HEK293 (cell line): ENCODE data around the gene STIP1.
A peak's percentile ranks its signal among the peaks of the same experiment; 100 is the strongest.

ENCODE experiments used
- BCL11B ChIP-seq: fragments of 450-650 bp; formaldehyde crosslinking; IDR thresholded peaks from 2 replicates; pipeline ENCODE4 v1.5.1; 2016; ENCODE audit warnings: low read depth, missing biosample characterization, missing genetic modification characterization
- KLF16 ChIP-seq: fragments of 450-650 bp; formaldehyde crosslinking; IDR thresholded peaks from 2 replicates; pipeline ENCODE4 v1.5.1; 2017; ENCODE audit warnings: missing biosample characterization, missing genetic modification characterization
- KLF9 ChIP-seq: fragments of 450-650 bp; formaldehyde crosslinking; IDR thresholded peaks from 2 replicates; pipeline ENCODE4 v1.5.1; 2016; ENCODE audit warnings: missing biosample characterization, missing genetic modification characterization, low read depth
- MEIS1 ChIP-seq: sonication (generic); formaldehyde crosslinking; IDR thresholded peaks from 2 replicates; pipeline ENCODE4 v1.8.1; 2022; ENCODE audit warnings: missing genetic modification reagents, mild to moderate bottlenecking, borderline replicate concordance
- MYNN ChIP-seq: fragments of 450-650 bp; formaldehyde crosslinking; IDR thresholded peaks from 2 replicates; pipeline ENCODE4 v1.5.1; 2016; ENCODE audit warnings: missing biosample characterization, missing genetic modification characterization, borderline replicate concordance
- REPIN1 ChIP-seq: fragments of 450-650 bp; formaldehyde crosslinking; IDR thresholded peaks from 2 replicates; pipeline ENCODE4 v1.5.1; 2017; ENCODE audit warnings: missing biosample characterization, missing genetic modification characterization, low read depth
- SETDB1 ChIP-seq: IDR thresholded peaks from one replicate; pipeline ENCODE4 v1.6.1; 2017; ENCODE audit warnings: mild to moderate bottlenecking, low read length, moderate library complexity, mixed read lengths; ENCODE audit not compliant: insufficient read length
- ZEB2 ChIP-seq: fragments of 450-650 bp; formaldehyde crosslinking; IDR thresholded peaks from 2 replicates; pipeline ENCODE4 v1.5.1; 2016; ENCODE audit warnings: missing biosample characterization, missing genetic modification characterization
- ZFP41 ChIP-seq: fragments of 450-650 bp; formaldehyde crosslinking; IDR thresholded peaks from 2 replicates; pipeline ENCODE4 v1.5.1; 2016; ENCODE audit warnings: missing biosample characterization, missing genetic modification characterization, borderline replicate concordance
- ZFP69B ChIP-seq: fragments of 450-650 bp; formaldehyde crosslinking; IDR thresholded peaks from 2 replicates; pipeline ENCODE4 v1.5.1; 2016; ENCODE audit warnings: missing biosample characterization, missing genetic modification characterization
- ZNF184 ChIP-seq: fragments of 450-650 bp; IDR thresholded peaks from 2 replicates; pipeline ENCODE4 v1.5.1; 2018; ENCODE audit warnings: missing biosample characterization, mild to moderate bottlenecking, missing genetic modification characterization
- ZNF324 ChIP-seq: fragments of 450-650 bp; formaldehyde crosslinking; IDR thresholded peaks from 2 replicates; pipeline ENCODE4 v1.5.1; 2016; ENCODE audit warnings: missing biosample characterization, missing genetic modification characterization
- ZNF423 ChIP-seq: fragments of 450-650 bp; formaldehyde crosslinking; IDR thresholded peaks from 2 replicates; pipeline ENCODE4 v1.5.1; 2016; ENCODE audit warnings: missing biosample characterization, missing genetic modification characterization
- ZNF433 ChIP-seq: fragments of 450-650 bp; formaldehyde crosslinking; IDR thresholded peaks from 2 replicates; pipeline ENCODE4 v1.5.1; 2016; ENCODE audit warnings: missing biosample characterization, missing genetic modification characterization, low read depth
- ZNF501 ChIP-seq: fragments of 450-650 bp; formaldehyde crosslinking; IDR thresholded peaks from 2 replicates; pipeline ENCODE4 v1.5.1; 2016; ENCODE audit warnings: missing biosample characterization, missing genetic modification characterization
- ZNF521 ChIP-seq: fragments of 450-650 bp; formaldehyde crosslinking; IDR thresholded peaks from 2 replicates; pipeline ENCODE4 v1.5.1; 2017; ENCODE audit warnings: missing biosample characterization, mild to moderate bottlenecking, missing genetic modification characterization
- ZNF561 ChIP-seq: fragments of 450-650 bp; IDR thresholded peaks from 2 replicates; pipeline ENCODE4 v1.5.1; 2018; ENCODE audit warnings: missing biosample characterization, missing genetic modification characterization, borderline replicate concordance
- ZNF624 ChIP-seq: fragments of 450-650 bp; formaldehyde crosslinking; IDR thresholded peaks from 2 replicates; pipeline ENCODE4 v1.5.1; 2017; ENCODE audit warnings: missing biosample characterization, missing genetic modification characterization
- ZNF658 ChIP-seq: fragments of 450-650 bp; formaldehyde crosslinking; IDR thresholded peaks from 2 replicates; pipeline ENCODE4; 2016; ENCODE audit warnings: missing biosample characterization, missing genetic modification characterization
- ZNF768 ChIP-seq: fragments of 450-650 bp; formaldehyde crosslinking; IDR thresholded peaks from 2 replicates; pipeline ENCODE4 v1.5.1; 2018; ENCODE audit warnings: missing biosample characterization, mild to moderate bottlenecking, missing genetic modification characterization
- ZNF837 ChIP-seq: fragments of 450-650 bp; formaldehyde crosslinking; IDR thresholded peaks from 2 replicates; pipeline ENCODE4 v1.5.1; 2016; ENCODE audit warnings: missing biosample characterization, missing genetic modification characterization
- ZNF843 ChIP-seq: fragments of 450-650 bp; formaldehyde crosslinking; IDR thresholded peaks from 2 replicates; pipeline ENCODE4 v1.5.1; 2016; ENCODE audit warnings: missing biosample characterization, missing genetic modification characterization
- TF ChIP-seq, protein P1 (sequence below): fragments of 450-650 bp; formaldehyde crosslinking; IDR thresholded peaks from 2 replicates; pipeline ENCODE4 v1.5.1; 2017; ENCODE audit warnings: missing biosample characterization, missing genetic modification characterization
- TF ChIP-seq, protein P2 (sequence below): fragments of 450-650 bp; formaldehyde crosslinking; IDR thresholded peaks from 2 replicates; pipeline ENCODE4 v1.5.1; 2016; ENCODE audit warnings: missing biosample characterization, missing genetic modification characterization
- TF ChIP-seq, protein P3 (sequence below): fragments of 450-650 bp; formaldehyde crosslinking; IDR thresholded peaks from 2 replicates; pipeline ENCODE4 v1.5.1; 2016; ENCODE audit warnings: missing biosample characterization, missing genetic modification characterization
- TF ChIP-seq, protein P4 (sequence below): fragments of 450-650 bp; formaldehyde crosslinking; IDR thresholded peaks from 2 replicates; pipeline ENCODE4 v1.5.1; 2016; ENCODE audit warnings: missing biosample characterization, missing genetic modification characterization
- TF ChIP-seq, protein P5 (sequence below): fragments of 450-650 bp; formaldehyde crosslinking; IDR thresholded peaks from 2 replicates; pipeline ENCODE4 v1.5.1; 2016; ENCODE audit warnings: missing biosample characterization, missing genetic modification characterization

Gene STIP1

DNA sequence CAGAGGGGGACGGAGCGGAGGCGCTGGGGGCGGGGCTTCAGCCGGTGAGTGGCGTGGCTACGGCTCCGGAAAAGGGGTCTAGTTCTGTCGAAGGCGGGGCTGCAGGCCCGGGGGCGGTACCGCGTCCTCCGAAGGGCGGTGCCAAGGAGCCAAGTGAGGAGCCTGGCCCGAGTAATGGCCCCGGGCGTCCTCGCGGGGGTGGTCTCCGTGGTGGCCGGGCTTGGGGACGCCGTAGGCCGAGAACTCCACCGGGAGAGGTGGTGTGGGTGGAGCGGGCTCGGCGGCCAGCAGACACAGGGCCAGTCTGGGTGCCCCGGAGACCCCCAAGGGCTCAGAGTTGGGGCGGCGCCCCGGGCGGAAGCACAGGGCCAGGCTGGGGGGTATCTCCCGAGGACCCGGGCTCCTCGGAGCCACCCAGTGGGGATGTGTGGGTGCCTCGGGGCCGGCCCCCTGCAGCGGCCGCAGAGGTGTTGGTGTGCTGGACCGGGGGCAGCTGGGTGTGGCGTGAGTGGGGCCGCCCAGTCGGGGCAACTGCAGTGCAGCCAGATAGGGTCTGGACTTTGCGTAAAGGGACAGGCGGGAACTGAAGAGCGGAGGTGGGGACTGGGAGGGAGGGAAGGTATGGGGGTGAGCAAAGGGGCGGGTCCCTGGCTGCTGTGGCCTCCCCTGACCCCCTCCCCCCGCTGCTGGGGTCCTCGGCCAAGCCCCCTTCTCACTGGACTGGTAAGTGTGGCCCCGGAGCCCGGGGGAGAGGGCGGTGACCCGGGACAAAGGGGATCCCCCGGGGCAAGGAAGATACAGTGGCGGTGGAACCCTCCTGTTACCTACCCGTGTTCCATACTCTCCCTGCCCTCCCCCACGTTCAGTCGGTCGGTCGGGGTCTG lies 55.8 kb downstream of the STIP1 start (continued):
- no peak for TF ChIP-seq ZNF433
- TF ChIP-seq ZNF768, result no peak
- no peak for TF ChIP-seq ZNF501
- TF ChIP-seq SETDB1, result no peak
- no peak for TF ChIP-seq MEIS1 (CRISPR knock-in tag)
- TF ChIP-seq, protein P1, sequence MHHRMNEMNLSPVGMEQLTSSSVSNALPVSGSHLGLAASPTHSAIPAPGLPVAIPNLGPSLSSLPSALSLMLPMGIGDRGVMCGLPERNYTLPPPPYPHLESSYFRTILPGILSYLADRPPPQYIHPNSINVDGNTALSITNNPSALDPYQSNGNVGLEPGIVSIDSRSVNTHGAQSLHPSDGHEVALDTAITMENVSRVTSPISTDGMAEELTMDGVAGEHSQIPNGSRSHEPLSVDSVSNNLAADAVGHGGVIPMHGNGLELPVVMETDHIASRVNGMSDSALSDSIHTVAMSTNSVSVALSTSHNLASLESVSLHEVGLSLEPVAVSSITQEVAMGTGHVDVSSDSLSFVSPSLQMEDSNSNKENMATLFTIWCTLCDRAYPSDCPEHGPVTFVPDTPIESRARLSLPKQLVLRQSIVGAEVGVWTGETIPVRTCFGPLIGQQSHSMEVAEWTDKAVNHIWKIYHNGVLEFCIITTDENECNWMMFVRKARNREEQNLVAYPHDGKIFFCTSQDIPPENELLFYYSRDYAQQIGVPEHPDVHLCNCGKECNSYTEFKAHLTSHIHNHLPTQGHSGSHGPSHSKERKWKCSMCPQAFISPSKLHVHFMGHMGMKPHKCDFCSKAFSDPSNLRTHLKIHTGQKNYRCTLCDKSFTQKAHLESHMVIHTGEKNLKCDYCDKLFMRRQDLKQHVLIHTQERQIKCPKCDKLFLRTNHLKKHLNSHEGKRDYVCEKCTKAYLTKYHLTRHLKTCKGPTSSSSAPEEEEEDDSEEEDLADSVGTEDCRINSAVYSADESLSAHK (tag by site-specific recombination), result no peak
- TF ChIP-seq ZFP41 (tag by site-specific recombination), result no peak
- TF ChIP-seq, protein P2, sequence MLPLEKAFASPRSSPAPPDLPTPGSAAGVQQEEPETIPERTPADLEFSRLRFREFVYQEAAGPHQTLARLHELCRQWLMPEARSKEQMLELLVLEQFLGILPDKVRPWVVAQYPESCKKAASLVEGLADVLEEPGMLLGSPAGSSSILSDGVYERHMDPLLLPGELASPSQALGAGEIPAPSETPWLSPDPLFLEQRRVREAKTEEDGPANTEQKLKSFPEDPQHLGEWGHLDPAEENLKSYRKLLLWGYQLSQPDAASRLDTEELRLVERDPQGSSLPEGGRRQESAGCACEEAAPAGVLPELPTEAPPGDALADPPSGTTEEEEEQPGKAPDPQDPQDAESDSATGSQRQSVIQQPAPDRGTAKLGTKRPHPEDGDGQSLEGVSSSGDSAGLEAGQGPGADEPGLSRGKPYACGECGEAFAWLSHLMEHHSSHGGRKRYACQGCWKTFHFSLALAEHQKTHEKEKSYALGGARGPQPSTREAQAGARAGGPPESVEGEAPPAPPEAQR (tag by site-specific recombination), result no peak
- TF ChIP-seq KLF16 (tag by site-specific recombination), result no peak
- TF ChIP-seq, protein P3, sequence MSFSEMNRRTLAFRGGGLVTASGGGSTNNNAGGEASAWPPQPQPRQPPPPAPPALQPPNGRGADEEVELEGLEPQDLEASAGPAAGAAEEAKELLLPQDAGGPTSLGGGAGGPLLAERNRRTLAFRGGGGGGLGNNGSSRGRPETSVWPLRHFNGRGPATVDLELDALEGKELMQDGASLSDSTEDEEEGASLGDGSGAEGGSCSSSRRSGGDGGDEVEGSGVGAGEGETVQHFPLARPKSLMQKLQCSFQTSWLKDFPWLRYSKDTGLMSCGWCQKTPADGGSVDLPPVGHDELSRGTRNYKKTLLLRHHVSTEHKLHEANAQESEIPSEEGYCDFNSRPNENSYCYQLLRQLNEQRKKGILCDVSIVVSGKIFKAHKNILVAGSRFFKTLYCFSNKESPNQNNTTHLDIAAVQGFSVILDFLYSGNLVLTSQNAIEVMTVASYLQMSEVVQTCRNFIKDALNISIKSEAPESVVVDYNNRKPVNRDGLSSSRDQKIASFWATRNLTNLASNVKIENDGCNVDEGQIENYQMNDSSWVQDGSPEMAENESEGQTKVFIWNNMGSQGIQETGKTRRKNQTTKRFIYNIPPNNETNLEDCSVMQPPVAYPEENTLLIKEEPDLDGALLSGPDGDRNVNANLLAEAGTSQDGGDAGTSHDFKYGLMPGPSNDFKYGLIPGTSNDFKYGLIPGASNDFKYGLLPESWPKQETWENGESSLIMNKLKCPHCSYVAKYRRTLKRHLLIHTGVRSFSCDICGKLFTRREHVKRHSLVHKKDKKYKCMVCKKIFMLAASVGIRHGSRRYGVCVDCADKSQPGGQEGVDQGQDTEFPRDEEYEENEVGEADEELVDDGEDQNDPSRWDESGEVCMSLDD (tag by site-specific recombination), result peak; percentile 34; the same call in 1 of the 2 replicates
- 0 out of 2 replicates have a peak, but pooled peaks have one; percentile 20 for TF ChIP-seq ZNF324 (tag by site-specific recombination)
- TF ChIP-seq KLF9 (tag by site-specific recombination), result no peak; the same call in none of the 2 replicates
- no peak for TF ChIP-seq BCL11B
- peak; percentile 80 for TF ChIP-seq ZNF423 (tag by site-specific recombination)
- TF ChIP-seq, protein P4, sequence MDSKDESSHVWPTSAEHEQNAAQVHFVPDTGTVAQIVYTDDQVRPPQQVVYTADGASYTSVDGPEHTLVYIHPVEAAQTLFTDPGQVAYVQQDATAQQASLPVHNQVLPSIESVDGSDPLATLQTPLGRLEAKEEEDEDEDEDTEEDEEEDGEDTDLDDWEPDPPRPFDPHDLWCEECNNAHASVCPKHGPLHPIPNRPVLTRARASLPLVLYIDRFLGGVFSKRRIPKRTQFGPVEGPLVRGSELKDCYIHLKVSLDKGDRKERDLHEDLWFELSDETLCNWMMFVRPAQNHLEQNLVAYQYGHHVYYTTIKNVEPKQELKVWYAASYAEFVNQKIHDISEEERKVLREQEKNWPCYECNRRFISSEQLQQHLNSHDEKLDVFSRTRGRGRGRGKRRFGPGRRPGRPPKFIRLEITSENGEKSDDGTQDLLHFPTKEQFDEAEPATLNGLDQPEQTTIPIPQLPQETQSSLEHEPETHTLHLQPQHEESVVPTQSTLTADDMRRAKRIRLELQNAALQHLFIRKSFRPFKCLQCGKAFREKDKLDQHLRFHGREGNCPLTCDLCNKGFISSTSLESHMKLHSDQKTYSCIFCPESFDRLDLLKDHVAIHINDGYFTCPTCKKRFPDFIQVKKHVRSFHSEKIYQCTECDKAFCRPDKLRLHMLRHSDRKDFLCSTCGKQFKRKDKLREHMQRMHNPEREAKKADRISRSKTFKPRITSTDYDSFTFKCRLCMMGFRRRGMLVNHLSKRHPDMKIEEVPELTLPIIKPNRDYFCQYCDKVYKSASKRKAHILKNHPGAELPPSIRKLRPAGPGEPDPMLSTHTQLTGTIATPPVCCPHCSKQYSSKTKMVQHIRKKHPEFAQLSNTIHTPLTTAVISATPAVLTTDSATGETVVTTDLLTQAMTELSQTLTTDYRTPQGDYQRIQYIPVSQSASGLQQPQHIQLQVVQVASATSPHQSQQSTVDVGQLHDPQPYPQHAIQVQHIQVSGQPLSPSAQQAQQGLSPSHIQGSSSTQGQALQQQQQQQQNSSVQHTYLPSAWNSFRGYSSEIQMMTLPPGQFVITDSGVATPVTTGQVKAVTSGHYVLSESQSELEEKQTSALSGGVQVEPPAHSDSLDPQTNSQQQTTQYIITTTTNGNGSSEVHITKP (tag by site-specific recombination), result peak; percentile 78
- no peak for TF ChIP-seq ZNF843
- TF ChIP-seq ZNF184 (tag by site-specific recombination), result no peak
- no peak for TF ChIP-seq REPIN1 (tag by site-specific recombination)
- TF ChIP-seq ZNF658 (tag by site-specific recombination), result no peak
- TF ChIP-seq ZNF561 (tag by site-specific recombination), result no peak; the same call in 1 of the 2 replicates
- TF ChIP-seq, protein P5, sequence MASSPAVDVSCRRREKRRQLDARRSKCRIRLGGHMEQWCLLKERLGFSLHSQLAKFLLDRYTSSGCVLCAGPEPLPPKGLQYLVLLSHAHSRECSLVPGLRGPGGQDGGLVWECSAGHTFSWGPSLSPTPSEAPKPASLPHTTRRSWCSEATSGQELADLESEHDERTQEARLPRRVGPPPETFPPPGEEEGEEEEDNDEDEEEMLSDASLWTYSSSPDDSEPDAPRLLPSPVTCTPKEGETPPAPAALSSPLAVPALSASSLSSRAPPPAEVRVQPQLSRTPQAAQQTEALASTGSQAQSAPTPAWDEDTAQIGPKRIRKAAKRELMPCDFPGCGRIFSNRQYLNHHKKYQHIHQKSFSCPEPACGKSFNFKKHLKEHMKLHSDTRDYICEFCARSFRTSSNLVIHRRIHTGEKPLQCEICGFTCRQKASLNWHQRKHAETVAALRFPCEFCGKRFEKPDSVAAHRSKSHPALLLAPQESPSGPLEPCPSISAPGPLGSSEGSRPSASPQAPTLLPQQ, result no peak
- TF ChIP-seq ZNF521 (tag by site-specific recombination), result no peak
- TF ChIP-seq ZEB2, result no peak
- no peak for TF ChIP-seq MYNN
- no peak for TF ChIP-seq ZNF837 (tag by site-specific recombination)
- TF ChIP-seq ZFP69B, result peak; percentile 17; the same call in 1 of the 2 replicates
- no peak for TF ChIP-seq ZNF624
